ENCODE data around the gene SERGEF.

DNA sequence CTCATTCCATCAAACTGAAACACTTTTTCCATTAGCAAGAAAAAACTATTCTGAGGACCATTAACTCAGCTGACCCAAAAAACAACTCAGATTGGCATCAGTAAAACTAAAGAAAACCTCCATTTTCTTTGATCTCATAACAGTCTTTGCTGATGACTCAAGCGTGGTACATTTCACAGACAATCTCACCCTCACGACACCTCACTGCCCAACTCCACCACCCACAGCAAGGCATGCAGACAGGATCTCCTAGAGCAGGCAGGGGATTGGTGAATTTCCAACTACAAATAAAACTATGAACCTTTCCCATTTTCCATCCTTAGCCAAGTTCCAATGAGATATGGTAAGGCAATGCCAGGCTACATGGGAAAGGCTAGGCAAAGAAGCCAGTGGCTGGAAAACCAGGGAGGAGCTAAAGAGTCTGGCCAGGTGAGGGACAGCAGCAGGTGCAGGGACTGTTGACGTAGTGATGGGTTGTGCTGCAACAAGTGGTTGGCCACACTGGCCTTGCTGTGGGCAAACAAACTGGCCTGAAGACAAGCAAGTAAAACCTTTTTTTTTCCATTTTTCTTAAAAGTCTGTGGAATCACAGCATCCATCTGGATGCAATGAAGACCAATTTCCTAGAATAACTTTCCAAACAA is 97.2 kb downstream of the SERGEF start:
- no peak for TF ChIP-seq EGR1 (IDR thresholded peaks at IDR 0.05; ENCODE audit: borderline replicate concordance in 1 of 2, low read depth in 2 of 2, low read length in 2 of 2)
- TF ChIP-seq, protein P1, sequence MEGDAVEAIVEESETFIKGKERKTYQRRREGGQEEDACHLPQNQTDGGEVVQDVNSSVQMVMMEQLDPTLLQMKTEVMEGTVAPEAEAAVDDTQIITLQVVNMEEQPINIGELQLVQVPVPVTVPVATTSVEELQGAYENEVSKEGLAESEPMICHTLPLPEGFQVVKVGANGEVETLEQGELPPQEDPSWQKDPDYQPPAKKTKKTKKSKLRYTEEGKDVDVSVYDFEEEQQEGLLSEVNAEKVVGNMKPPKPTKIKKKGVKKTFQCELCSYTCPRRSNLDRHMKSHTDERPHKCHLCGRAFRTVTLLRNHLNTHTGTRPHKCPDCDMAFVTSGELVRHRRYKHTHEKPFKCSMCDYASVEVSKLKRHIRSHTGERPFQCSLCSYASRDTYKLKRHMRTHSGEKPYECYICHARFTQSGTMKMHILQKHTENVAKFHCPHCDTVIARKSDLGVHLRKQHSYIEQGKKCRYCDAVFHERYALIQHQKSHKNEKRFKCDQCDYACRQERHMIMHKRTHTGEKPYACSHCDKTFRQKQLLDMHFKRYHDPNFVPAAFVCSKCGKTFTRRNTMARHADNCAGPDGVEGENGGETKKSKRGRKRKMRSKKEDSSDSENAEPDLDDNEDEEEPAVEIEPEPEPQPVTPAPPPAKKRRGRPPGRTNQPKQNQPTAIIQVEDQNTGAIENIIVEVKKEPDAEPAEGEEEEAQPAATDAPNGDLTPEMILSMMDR (IDR thresholded peaks at IDR 0.05 in 2 of 3, conservative IDR thresholded peaks at IDR 0.05 in 1 of 3; ENCODE audit: control insufficient read depth in 2 of 3, extremely low read depth in 1 of 3, insufficient read depth in 1 of 3, low read depth in 3 of 3, low read length in 3 of 3) = no peak
- TF ChIP-seq FOS (IDR thresholded peaks at IDR 0.05; ENCODE audit: borderline replicate concordance, extremely low read depth, insufficient read length) = no peak
- no peak for TF ChIP-seq SRF (IDR thresholded peaks at IDR 0.05; ENCODE audit: low read depth in 2 of 2, low read length in 2 of 2)
- no peak for TF ChIP-seq ZBED1 (IDR thresholded peaks at IDR 0.05; ENCODE audit: borderline replicate concordance)
- no peak for TF ChIP-seq EZH2 (IDR thresholded peaks at IDR 0.05; ENCODE audit: borderline replicate concordance, control insufficient read depth, low read depth, low read length)
- TF ChIP-seq SMARCA5 (IDR thresholded peaks at IDR 0.05) = no peak
- TF ChIP-seq CHD2 (IDR thresholded peaks at IDR 0.05; ENCODE audit: borderline replicate concordance, low read depth, low read length) = no peak
- TF ChIP-seq, protein P2, sequence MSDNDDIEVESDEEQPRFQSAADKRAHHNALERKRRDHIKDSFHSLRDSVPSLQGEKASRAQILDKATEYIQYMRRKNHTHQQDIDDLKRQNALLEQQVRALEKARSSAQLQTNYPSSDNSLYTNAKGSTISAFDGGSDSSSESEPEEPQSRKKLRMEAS (IDR thresholded peaks at IDR 0.05; ENCODE audit: low read depth, low read length) = no peak
- TF ChIP-seq POLR2AphosphoS5 (IDR thresholded peaks at IDR 0.05; ENCODE audit: low read length) = no peak
